HFF-Myc (cell line): ENCODE data around the gene LLGL1.

Experiments
- DNase-seq: peaks from one replicate; pipeline ENCODE4 v3.0.0-alpha.2; 2011; ENCODE audit warnings: low read depth; ENCODE audit errors: extremely low read depth
- H3K4me3 ChIP-seq: replicated peaks from 2 replicates; pipeline ENCODE4 v1.5.1; 2011; ENCODE audit warnings: low read depth, mild to moderate bottlenecking, control low read depth, low read length
- CTCF ChIP-seq: IDR thresholded peaks from 2 replicates; pipeline ENCODE4 v1.5.1; 2012; ENCODE audit warnings: mild to moderate bottlenecking, low read depth, low read length, control low read depth; ENCODE audit errors: missing control alignments

LLGL1 gene

GRCh38 chr17:18228176-18228682 is 2.8 kb downstream of the LLGL1 start:
- H3K4me3 ChIP-seq: no peak overlapping the region
- TF ChIP-seq CTCF: no peak
- no peak for DNase-seq

GRCh38 chr17:18229254-18229653 is 3.8 kb downstream of the LLGL1 start:
- no peak for TF ChIP-seq CTCF
- H3K4me3 ChIP-seq: no peak overlapping the region
- no peak for DNase-seq

GRCh38 chr17:18229771-18230170 is 4.3 kb downstream of the LLGL1 start:
- no peak overlapping the region for H3K4me3 ChIP-seq
- no peak for TF ChIP-seq CTCF
- no peak for DNase-seq

- no peak for TF ChIP-seq CTCF
- DNase-seq: no peak
- no peak overlapping the region for H3K4me3 ChIP-seq
Observed at GRCh38 chr17:18230288-18231141, 5.1 kb downstream of the LLGL1 start.

- DNase-seq: no peak
- no peak overlapping the region for H3K4me3 ChIP-seq
- TF ChIP-seq CTCF: no peak
Observed at GRCh38 chr17:18231164-18231563, 5.7 kb downstream of the LLGL1 start.

- DNase-seq: no peak
- TF ChIP-seq CTCF: no peak
Observed at GRCh38 chr17:18233803-18234518, 8.5 kb downstream of the LLGL1 start.

More at GRCh38 chr17:18233803-18234518, 8.5 kb downstream of the LLGL1 start:
- no peak overlapping the region for H3K4me3 ChIP-seq
